A172 (cell line): ENCODE data around the gene C9orf50. TPM values are rescaled to one million over a fixed set of nuclear protein-coding genes. Genes with fewer than 3 reads are reported as not detected.

Experiments
- DNase-seq: peaks from one replicate; pipeline ENCODE4 v3.0.0-alpha.2; 2015; ENCODE audit warnings: low spot score
- total RNA-seq: library from RNA; depleted of rRNA; stranded (reverse); fragments of >200 nt; shearing (Covaris generic); gene quantifications from 2 replicates; pipeline ENCODE4 v1.2.3, GENCODE V29; 2014

The C9orf50 gene
- total RNA-seq, 1 experiment from 2014 or later: not detected

DNA sequence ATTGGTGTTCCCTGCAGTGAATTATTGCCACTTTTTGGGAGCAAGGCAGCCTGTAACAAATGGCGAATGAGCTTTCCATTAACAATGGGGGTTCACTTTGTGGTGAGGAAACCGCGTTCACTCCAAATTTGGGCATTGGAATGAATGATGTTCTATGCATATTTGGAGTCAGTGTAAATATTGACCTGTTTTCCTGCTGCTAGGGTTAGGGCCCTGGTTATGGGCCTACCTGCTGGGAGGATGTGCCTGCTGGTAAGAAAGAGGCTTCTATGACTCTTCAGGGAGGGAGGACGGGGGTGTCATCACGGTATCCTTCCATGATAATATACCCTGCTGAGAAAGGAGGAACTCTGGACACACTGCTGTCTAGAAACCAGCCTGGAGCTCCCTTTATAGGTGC is 29.0 kb downstream of the C9orf50 start:
- no peak for DNase-seq

- DNase-seq: no peak
Measured at GRCh38 chr9:129590466-129590865, 30.4 kb downstream of the C9orf50 start.

- DNase-seq: no peak
Measured at GRCh38 chr9:129587487-129588262, 33.2 kb downstream of the C9orf50 start.

GRCh38 chr9:129586685-129587084 is 34.2 kb downstream of the C9orf50 start:
- no peak for DNase-seq

DNA sequence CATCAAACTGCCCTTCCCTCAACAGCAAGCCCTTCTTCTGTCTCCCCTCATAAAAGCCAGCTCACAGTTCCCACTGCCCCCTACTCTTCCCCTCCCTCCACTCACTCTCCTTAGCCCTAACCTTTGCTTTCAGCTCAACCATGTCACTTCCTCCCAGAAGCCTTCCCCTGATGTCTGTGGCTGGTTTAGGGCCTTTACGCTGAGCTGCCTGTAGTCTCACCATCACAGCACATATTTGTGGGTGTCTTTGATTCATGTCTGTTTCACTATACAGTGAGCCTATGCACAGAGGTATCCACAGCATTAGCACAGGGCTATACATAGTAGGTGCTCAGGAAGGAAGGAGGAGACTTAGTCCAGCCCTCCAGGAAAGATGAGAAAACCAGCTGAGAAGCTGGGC is 34.7 kb downstream of the C9orf50 start:
- DNase-seq: no peak

- no peak for DNase-seq
Measured at GRCh38 chr9:129585352-129585751, 35.5 kb downstream of the C9orf50 start.

DNA sequence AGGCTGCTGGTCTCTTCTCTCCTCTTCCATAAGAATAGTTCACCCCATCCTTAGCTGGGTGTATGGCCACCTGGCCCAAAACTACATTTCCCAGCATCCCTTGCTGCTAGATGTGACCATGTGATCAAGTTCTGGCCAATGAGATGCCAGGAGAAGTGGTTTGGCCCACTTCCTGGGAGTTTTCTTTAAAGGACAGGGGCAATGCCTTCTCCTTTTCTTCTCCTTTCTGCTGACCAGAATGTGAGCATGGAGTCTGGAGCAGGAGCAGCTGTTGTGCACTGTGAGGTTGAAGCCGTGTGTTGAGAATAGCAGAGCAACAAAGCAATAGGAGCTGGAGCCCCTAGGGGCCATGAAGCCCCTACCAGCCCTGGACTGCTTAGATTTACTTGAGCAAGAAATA is 36.8 kb downstream of the C9orf50 start:
- peak; percentile 82 for DNase-seq

DNA sequence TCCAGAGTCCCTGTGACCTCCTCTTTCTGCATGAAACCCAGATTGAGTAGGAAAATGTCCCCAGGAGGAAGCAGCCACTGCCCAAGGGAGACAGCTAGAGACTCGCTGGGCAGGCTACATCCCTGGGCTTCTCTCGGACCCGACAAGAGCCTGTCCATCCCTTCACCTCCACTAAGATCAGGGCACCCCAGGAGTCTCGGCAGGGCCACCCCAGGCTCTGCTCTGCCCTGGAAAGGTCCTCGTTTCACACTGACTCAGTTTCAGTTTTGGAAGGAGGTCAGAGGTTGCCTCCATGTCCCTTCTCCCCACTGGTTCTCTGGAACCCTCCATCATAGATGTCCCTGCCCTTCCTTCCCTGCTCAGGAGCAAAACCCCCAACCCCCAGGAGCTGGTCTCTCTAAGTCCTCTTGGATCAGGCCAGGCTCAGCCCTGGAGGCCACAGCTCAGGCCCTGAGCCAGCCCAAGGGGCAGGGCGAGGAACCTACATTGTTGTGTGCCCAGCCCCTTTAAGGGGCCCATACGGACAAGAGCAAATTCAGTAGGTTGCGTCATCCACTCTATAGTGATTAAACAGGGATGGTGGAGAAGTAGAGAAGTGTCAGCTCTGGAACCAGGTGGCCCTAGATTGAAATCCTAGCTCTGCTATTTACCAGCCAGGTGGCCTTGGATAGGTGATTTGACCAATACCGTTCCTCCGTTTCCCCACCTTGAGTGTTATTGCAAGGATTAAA is 37.4 kb downstream of the C9orf50 start:
- no peak for DNase-seq

- DNase-seq: no peak
Measured at GRCh38 chr9:129582855-129583254, 38.0 kb downstream of the C9orf50 start.

GRCh38 chr9:129581505-129582189 is 39.3 kb downstream of the C9orf50 start:
- DNase-seq: no peak

GRCh38 chr9:129580211-129580915 is 40.5 kb downstream of the C9orf50 start:
- peak; percentile 36 for DNase-seq

DNA sequence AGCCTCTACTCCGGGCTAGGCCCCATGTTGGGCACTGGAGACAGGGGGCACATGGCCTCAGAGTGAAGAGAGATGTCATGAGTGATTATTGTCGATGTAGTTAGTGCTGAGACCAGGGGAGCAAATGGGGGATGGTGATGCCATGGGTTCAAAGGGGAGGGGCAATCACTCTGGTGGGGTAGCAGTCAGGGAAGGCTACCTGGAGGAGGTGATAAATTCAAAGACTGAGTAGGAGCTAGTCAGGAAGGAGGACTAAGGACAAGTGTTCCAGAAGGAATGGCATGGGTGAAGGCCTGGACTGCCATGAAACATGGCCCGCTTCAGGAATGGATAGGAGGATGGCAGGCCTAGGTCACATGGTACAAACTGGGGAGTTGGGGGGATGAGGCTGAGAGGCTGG is 41.6 kb downstream of the C9orf50 start:
- no peak for DNase-seq

- DNase-seq: peak; percentile 62
Measured at GRCh38 chr9:129576546-129577543, 44.1 kb downstream of the C9orf50 start.

GRCh38 chr9:129575818-129576217 is 45.1 kb downstream of the C9orf50 start:
- DNase-seq: no peak

DNA sequence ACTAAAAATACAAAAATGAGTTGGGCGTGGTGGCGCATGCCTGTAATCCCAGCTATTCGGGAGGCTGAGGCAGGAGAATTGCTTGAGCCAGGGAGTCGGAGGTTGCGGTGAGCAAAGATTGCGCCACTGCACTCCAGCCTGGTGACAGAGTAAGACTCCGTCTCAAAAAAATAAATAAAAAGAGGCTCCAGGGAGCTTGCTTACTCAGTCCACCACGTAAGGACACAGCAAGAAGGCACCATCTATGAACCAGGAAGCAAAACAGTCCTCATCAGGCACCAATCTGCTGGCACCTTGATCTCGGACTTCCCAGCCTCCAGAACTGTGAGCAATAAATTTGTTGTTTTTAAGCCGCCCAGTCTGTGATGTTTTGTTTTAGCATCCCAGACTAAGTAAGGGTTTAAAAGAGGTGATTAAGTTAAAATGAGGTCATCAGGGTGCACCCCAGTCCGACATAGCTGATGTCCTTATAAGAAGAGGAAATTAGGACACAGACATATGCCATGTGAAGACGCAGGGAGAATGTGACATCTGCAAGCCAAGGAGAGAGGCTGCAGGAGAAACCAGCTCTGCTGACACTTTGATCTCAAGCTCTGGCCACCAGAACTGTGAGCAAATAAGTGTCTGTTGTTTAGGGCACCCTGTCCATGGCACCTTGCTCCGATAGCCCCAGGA is 45.9 kb downstream of the C9orf50 start:
- peak; percentile 49 for DNase-seq

GRCh38 chr9:129573977-129574376 is 46.9 kb downstream of the C9orf50 start:
- no peak for DNase-seq

GRCh38 chr9:129572517-129572916 is 48.4 kb downstream of the C9orf50 start:
- no peak for DNase-seq

GRCh38 chr9:129572052-129572425 is 48.9 kb downstream of the C9orf50 start:
- DNase-seq: no peak

DNA sequence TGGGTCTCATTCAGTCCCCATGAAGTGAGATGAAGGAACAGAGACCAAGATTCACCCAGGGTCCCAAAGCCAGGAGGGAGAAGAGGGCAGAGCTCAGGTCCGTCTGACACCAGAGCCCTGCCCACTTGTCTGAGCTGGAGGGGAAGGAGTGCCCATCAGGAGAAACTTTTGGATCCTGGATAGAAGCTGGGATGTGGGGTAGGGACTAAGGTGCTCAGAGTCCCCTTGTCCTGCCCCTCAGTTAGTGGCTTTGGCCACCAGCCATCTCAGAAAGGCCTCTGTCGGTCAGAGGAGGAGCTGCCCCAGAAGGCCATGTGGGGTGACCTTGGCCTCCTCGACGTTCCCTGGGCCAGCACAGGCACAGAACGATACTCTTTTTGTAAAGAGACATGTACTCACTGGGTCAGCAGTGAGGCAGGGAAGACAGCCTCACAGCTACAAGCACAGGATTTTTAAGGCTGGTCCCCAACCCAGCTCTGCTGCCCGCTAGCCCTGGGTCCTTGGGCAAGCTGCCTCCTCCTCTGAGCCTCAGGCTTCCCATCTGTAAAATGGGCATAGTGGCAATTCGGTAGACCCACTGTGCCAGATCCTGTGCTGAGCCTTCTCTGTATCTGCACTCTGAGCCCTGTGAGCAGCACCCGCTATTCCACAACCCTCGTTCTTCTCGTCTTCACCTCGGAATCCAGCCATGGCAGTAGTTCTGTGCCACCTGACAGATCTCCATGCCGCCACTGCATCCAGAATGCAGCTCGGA is 49.4 kb downstream of the C9orf50 start:
- DNase-seq: no peak
